ENCODE results near the gene CDC37L1. TPM values are rescaled to one million over a fixed set of nuclear protein-coding genes. Genes with fewer than 3 reads are reported as not detected.

Gene CDC37L1
- polyA plus RNA-seq (2012; rRNA removed) = 6.5 and 7.2 TPM in 2 replicates
- 7.2 and 8.9 TPM in 2 replicates for polyA plus RNA-seq (2012; cell fraction: cytosol; rRNA removed)
- polyA plus RNA-seq (2012; cell fraction: nucleus; rRNA removed) = 5.8 and 5.9 TPM in 2 replicates

- ChIA-PET POLR2A (interaction anchor here (1.0 to 1.4 kb wide), 6 partner anchors 14 to 61 kb away, joined by 3 to 17 read pairs (median 5); partner anchors contain the start of genes PLPP6 and SPATA6L), CTCF (interaction anchor here (0.6 to 1.4 kb wide), 3 partner anchors 17 to 113 kb away, joined by 3 to 6 read pairs (median 3); partner anchors contain the start of genes PLPP6 and RCL1)
- Histone ChIP-seq H3K9ac (peak within 1 kb of the TSS; percentile 91), H3K36me3 (replicated peaks in 1 of 2; ENCODE audit: control insufficient read depth in 1 of 2, insufficient read depth in 2 of 2, low read length in 1 of 2) (peaks cover 0 to 3% of the 10 kb centered on the region in 2 experiments), H3K9me2 (no peaks in the 10 kb centered on the region), H3K9me3 (no peaks in the 10 kb centered on the region), H4K20me1 (ENCODE audit: insufficient read depth) (no peaks in the 10 kb centered on the region), H3F3A (replicated peaks; ENCODE audit: insufficient read depth) (peaks cover 14% of the 10 kb centered on the region), H3K4me1 (ENCODE audit: control insufficient read depth in 1 of 2, insufficient read depth in 2 of 2, low read depth in 1 of 2, low read length in 1 of 2) (peaks cover 3 to 5% of the 10 kb centered on the region in 2 experiments; a peak in 3 of 4 replicates), H3K4me2 (peak within 1 kb of the TSS; percentile 95), H3K27ac (ENCODE audit: low read depth in 2 of 2, low read length in 1 of 2) (peak within 1 kb of the TSS; percentile 96 to 97), H3K79me2 (ENCODE audit: insufficient read depth) (peaks cover 48% of the 10 kb centered on the region), H2AFZ (ENCODE audit: low read depth) (peak within 1 kb of the TSS; percentile 88), H3K27me3 (ENCODE audit: insufficient read depth) (no peaks in the 10 kb centered on the region), H3K4me3 (ENCODE audit: low read depth in 2 of 2, low read length in 1 of 2) (peak within 1 kb of the TSS; percentile 80 to 85)
- peak; percentile 93 for DNase-seq
- 2% methylated on average over 24 of the region's 66 CpGs for WGBS (ENCODE audit: low lambda C conversion rate)
- TF ChIP-seq ELF1 (IDR thresholded peaks at IDR 0.05) (peak; percentile 76), FOXJ3 (CRISPR knock-in tag; IDR thresholded peaks at IDR 0.05) (0 out of 2 replicates have a peak, but pooled peaks have one; percentile 28), TEAD4 (IDR thresholded peaks at IDR 0.05; ENCODE audit: borderline replicate concordance, insufficient read depth) (no peak), SMC3 (IDR thresholded peaks at IDR 0.05; ENCODE audit: low read depth, low read length) (no peak), SIN3A (IDR thresholded peaks at IDR 0.05; ENCODE audit: borderline replicate concordance, low read depth, low read length) (peak; percentile 92), FOSL2 (IDR thresholded peaks at IDR 0.05; ENCODE audit: borderline replicate concordance, low read depth) (no peak; the same call in 1 of the 2 replicates), GATA2 (CRISPR knock-in tag; IDR thresholded peaks at IDR 0.05) (no peak), CTCF (IDR thresholded peaks at IDR 0.05) (peak; percentile 60), ZBTB33 (IDR thresholded peaks at IDR 0.05; ENCODE audit: borderline replicate concordance, low read depth) (no peak), NFIC (IDR thresholded peaks at IDR 0.05; ENCODE audit: borderline replicate concordance) (no peak), REST (IDR thresholded peaks at IDR 0.05; ENCODE audit: low read depth, low read length) (no peak; the same call in 1 of the 2 replicates), RFX5 (IDR thresholded peaks at IDR 0.05; ENCODE audit: low read length) (0 out of 2 replicates have a peak, but pooled peaks have one; percentile 53), TCF12 (IDR thresholded peaks at IDR 0.05) (0 out of 2 replicates have a peak, but pooled peaks have one; percentile 14), NRF1 (IDR thresholded peaks at IDR 0.05; ENCODE audit: low read depth, low read length) (no peak), PBX3 (IDR thresholded peaks at IDR 0.05) (0 out of 2 replicates have a peak, but pooled peaks have one; percentile 22), MAX (IDR thresholded peaks at IDR 0.05; ENCODE audit: low read depth) (peak; percentile 73; the same call in 1 of the 2 replicates), IRF3 (IDR thresholded peaks at IDR 0.05; ENCODE audit: low read depth, low read length) (no peak), EP300 (IDR thresholded peaks at IDR 0.05; ENCODE audit: borderline replicate concordance in 1 of 2, low read depth in 1 of 2, low read length in 1 of 2) (no peak), MEF2A (IDR thresholded peaks at IDR 0.05; ENCODE audit: borderline replicate concordance, low read depth) (no peak), CHD2 (IDR thresholded peaks at IDR 0.05; ENCODE audit: low read length, partially characterized antibody) (peak; percentile 64)
Measured at GRCh38 chr9:4679268-4680172, at the start of gene CDC37L1. TSS of gene CDC37L1 (plus strand) at chr9:4679569. CDS start at chr9:4679768, 199 bp downstream.
